GM23338 (cell line): ENCODE measurements around the gene UST. TPM values are rescaled to one million over a fixed set of nuclear protein-coding genes. Genes with fewer than 3 reads are reported as not detected.

ENCODE experiments used
- ATAC-seq: fragments of 200-7000 bp; cut with Tn5 transposase; 3 replicates; pipeline ENCODE4 v1.9.1; 2020
- DNase-seq: peaks from one replicate; pipeline ENCODE4 v3.0.0-alpha.2; 2015; ENCODE audit warnings: low spot score
- H2AFZ ChIP-seq: fragments of 200-600 bp; sonication (generic); 2 replicates; pipeline ENCODE4 v1.8.0; 2016; ENCODE audit warnings: antibody characterized with exemption, mild to moderate bottlenecking, moderate library complexity
- H3F3A ChIP-seq: fragments of 200-600 bp; sonication (generic); replicated peaks from 2 replicates; pipeline ENCODE4 v1.8.0; 2017; ENCODE audit warnings: antibody characterized with exemption, mixed run types, low read depth
- H3K27ac ChIP-seq: fragments of 200-600 bp; sonication (generic); 2 replicates; pipeline ENCODE4 v1.6.1; 2016; ENCODE audit warnings: low read depth
- H3K27me3 ChIP-seq: fragments of 200-600 bp; sonication (generic); 2 replicates; pipeline ENCODE4 v1.8.0; 2016; ENCODE audit warnings: mild to moderate bottlenecking, mixed run types, moderate library complexity; ENCODE audit not compliant: insufficient read depth
- H3K36me3 ChIP-seq: fragments of 200-600 bp; sonication (generic); 2 replicates; pipeline ENCODE4 v1.8.0; 2016; ENCODE audit warnings: mild to moderate bottlenecking; ENCODE audit not compliant: insufficient read depth
- H3K4me1 ChIP-seq: fragments of 200-600 bp; sonication (generic); 2 replicates; pipeline ENCODE4 v1.8.0; 2016; ENCODE audit warnings: mild to moderate bottlenecking, moderate library complexity; ENCODE audit not compliant: insufficient read depth
- H3K4me2 ChIP-seq: fragments of 200-600 bp; sonication (generic); 2 replicates; pipeline ENCODE4 v1.7.1; 2017; ENCODE audit warnings: mixed run types
- H3K4me3 ChIP-seq: fragments of 200-600 bp; sonication (generic); 2 replicates; pipeline ENCODE4 v1.6.1; 2016; ENCODE audit warnings: mixed run types
- H3K79me2 ChIP-seq: fragments of 200-600 bp; sonication (generic); replicated peaks from 2 replicates; pipeline ENCODE4 v1.8.0; 2017; ENCODE audit warnings: mild to moderate bottlenecking; ENCODE audit not compliant: insufficient read depth
- H3K9me2 ChIP-seq: fragments of 200-600 bp; sonication (generic); 2 replicates; pipeline ENCODE4 v1.8.0; 2017; ENCODE audit not compliant: insufficient read depth
- H4K20me1 ChIP-seq: fragments of 200-600 bp; sonication (generic); replicated peaks from 2 replicates; pipeline ENCODE4 v1.8.0; 2017; ENCODE audit warnings: mild to moderate bottlenecking; ENCODE audit not compliant: insufficient read depth
- H3K27ac Mint-ChIP-seq: 2 replicates; pipeline ENCODE4 v1.8.0; 2020; ENCODE audit warnings: inconsistent platforms, mild to moderate bottlenecking, moderate library complexity, mixed read lengths
- H3K27me3 Mint-ChIP-seq: 3 replicates; pipeline ENCODE4 v1.8.0; 2022; ENCODE audit warnings: low read depth, mild to moderate bottlenecking, moderate library complexity, mixed read lengths, inconsistent platforms; ENCODE audit not compliant: insufficient read depth, poor library complexity
- H3K36me3 Mint-ChIP-seq: 3 replicates; pipeline ENCODE4 v1.8.0; 2021; ENCODE audit warnings: low read depth, mild to moderate bottlenecking, inconsistent platforms, moderate library complexity, mixed read lengths
- H3K4me1 Mint-ChIP-seq: 3 replicates; pipeline ENCODE4 v1.8.0; 2020; ENCODE audit warnings: mild to moderate bottlenecking, inconsistent platforms, mixed read lengths
- H3K4me3 Mint-ChIP-seq: 3 replicates; pipeline ENCODE4 v1.8.0; 2021; ENCODE audit warnings: moderate library complexity, mild to moderate bottlenecking, inconsistent platforms, mixed read lengths
- H3K9me3 Mint-ChIP-seq: 3 replicates; pipeline ENCODE4 v1.8.0; 2020; ENCODE audit warnings: moderate library complexity, mild to moderate bottlenecking, inconsistent platforms, mixed read lengths
- CREB1 ChIP-seq: fragments of 250-450 bp; sonication (Bioruptor Pico); IDR thresholded peaks from 2 replicates; pipeline ENCODE4 v1.5.0; 2020; ENCODE audit warnings: low read depth, mild to moderate bottlenecking, moderate library complexity
- EZH2 ChIP-seq: fragments of 200-600 bp; sonication (generic); IDR thresholded peaks from one replicate; pipeline ENCODE4 v1.8.0; 2017; ENCODE audit warnings: antibody characterized with exemption, mild to moderate bottlenecking, low read depth; ENCODE audit not compliant: unreplicated experiment
- EZH2phosphoT487 ChIP-seq: fragments of 200-600 bp; sonication (generic); IDR thresholded peaks from one replicate; pipeline ENCODE4 v1.8.1; 2018; ENCODE audit warnings: antibody characterized with exemption; ENCODE audit not compliant: unreplicated experiment
- JUNB ChIP-seq: IDR thresholded peaks from one replicate; pipeline ENCODE4 v1.6.1; 2016; ENCODE audit warnings: antibody characterized with exemption; ENCODE audit not compliant: unreplicated experiment
- NANOG ChIP-seq: IDR thresholded peaks from 2 replicates; pipeline ENCODE4 v1.6.1; 2016; ENCODE audit warnings: antibody characterized with exemption, borderline replicate concordance
- POLR2AphosphoS5 ChIP-seq: IDR thresholded peaks from 2 replicates; pipeline ENCODE4 v1.6.1; 2016; ENCODE audit warnings: antibody characterized with exemption, low read depth
- ZNF114 ChIP-seq: fragments of 250-450 bp; sonication (Bioruptor Pico); IDR thresholded peaks from 2 replicates; pipeline ENCODE4 v1.5.0; 2020; ENCODE audit warnings: mild to moderate bottlenecking, moderate library complexity
- ZNF462 ChIP-seq: fragments of 250-450 bp; sonication (Bioruptor Pico); IDR thresholded peaks from 2 replicates; pipeline ENCODE4 v1.5.0; 2020; ENCODE audit warnings: mild to moderate bottlenecking, moderate library complexity
- polyA plus RNA-seq: library from polyadenylated mRNA; unstranded; fragments of >200 nt; fragmentation: Nextera tagmentation; extraction: Ambion mirVana; gene quantifications from 2 replicates; pipeline ENCODE4 v1.2.1, GENCODE V29; 2016
- total RNA-seq: library from RNA; depleted of rRNA; stranded (reverse); fragments of >200 nt; shearing (Covaris generic); gene quantifications from 2 replicates; pipeline ENCODE4 v1.2.3, GENCODE V29; 2014
- TF ChIP-seq, protein P1 (sequence below): IDR thresholded peaks from one replicate; pipeline ENCODE4 v1.6.1; 2018; ENCODE audit warnings: antibody characterized with exemption; ENCODE audit not compliant: unreplicated experiment

Gene UST
- total and polyA plus RNA-seq, 2 experiments from 2014 or later, result 12.6 to 33.0 TPM

DNA sequence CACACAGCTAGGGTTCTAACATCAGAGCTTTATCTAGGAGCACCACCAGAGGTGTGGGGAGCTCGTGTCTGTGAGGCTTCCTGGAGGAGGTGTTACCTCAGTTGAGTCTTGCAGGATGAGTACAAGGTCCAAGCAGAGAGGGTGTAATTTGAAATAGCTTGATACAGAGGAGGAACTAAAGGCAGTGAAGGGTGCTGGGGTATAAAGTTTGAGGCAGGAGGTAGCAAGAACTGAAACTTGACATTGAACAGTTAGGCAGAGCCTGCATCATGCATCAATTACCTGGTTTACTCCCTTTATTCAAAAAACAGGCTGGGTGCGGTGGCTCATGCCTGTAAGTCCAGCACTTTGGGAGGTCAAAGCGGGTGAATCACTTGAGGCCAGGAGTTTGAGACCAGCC, 241.2 kb downstream of the UST start (continued):
- TF ChIP-seq EZH2phosphoT487 (no peak), JUNB (no peak)
- TF ChIP-seq, protein P1, sequence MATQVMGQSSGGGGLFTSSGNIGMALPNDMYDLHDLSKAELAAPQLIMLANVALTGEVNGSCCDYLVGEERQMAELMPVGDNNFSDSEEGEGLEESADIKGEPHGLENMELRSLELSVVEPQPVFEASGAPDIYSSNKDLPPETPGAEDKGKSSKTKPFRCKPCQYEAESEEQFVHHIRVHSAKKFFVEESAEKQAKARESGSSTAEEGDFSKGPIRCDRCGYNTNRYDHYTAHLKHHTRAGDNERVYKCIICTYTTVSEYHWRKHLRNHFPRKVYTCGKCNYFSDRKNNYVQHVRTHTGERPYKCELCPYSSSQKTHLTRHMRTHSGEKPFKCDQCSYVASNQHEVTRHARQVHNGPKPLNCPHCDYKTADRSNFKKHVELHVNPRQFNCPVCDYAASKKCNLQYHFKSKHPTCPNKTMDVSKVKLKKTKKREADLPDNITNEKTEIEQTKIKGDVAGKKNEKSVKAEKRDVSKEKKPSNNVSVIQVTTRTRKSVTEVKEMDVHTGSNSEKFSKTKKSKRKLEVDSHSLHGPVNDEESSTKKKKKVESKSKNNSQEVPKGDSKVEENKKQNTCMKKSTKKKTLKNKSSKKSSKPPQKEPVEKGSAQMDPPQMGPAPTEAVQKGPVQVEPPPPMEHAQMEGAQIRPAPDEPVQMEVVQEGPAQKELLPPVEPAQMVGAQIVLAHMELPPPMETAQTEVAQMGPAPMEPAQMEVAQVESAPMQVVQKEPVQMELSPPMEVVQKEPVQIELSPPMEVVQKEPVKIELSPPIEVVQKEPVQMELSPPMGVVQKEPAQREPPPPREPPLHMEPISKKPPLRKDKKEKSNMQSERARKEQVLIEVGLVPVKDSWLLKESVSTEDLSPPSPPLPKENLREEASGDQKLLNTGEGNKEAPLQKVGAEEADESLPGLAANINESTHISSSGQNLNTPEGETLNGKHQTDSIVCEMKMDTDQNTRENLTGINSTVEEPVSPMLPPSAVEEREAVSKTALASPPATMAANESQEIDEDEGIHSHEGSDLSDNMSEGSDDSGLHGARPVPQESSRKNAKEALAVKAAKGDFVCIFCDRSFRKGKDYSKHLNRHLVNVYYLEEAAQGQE, result no peak

DNA sequence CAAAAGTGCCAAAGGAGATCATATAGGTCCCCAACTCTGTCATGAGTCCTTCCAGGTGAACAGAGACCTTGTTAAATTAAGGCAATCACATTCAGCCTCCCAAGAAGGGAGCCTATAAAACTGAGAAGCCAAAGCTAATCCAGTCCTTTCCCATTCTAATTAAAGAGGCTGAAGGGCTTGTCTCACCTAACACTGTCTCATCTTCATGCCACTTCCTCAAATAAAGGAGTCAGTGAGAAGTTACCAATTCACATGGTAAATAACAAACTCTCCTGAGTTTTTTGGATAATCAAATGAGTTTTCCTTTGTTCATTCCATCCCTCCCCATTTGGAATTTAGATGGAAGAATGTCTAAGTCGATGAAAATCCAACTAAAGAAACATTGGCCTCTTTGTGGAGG, 242.8 kb downstream of the UST start:
- H3K9me3 Mint-ChIP-seq, result peaks cover 11% of the 10 kb centered on the region; the same call in 1 of the 3 replicates
- peak overlapping the region; percentile 81 for H3K27ac ChIP-seq

More for the DNA sequence above, 242.8 kb downstream of the UST start:
- DNase-seq (no peak), ATAC-seq (peak; percentile 74)
- no peak overlapping the region for H2AFZ ChIP-seq
- H3K27me3 ChIP-seq, result no peaks in the 10 kb centered on the region
- no peak overlapping the region; the same call in none of the 2 replicates for H3K27ac Mint-ChIP-seq
- TF ChIP-seq CREB1 (CRISPR knock-in tag) (no peak), ZNF114 (CRISPR knock-in tag) (no peak), NANOG (no peak), EZH2 (no peak), POLR2AphosphoS5 (no peak), ZNF462 (peak; percentile 63)
- TF ChIP-seq, protein P1, result no peak
- H3K4me2 ChIP-seq, result peak overlapping the region; percentile 56
- peaks cover 49% of the 10 kb centered on the region for H3K4me1 Mint-ChIP-seq
- peaks cover 24% of the 10 kb centered on the region for H3K4me1 ChIP-seq
- H3K27me3 Mint-ChIP-seq, result peaks cover 3% of the 10 kb centered on the region
- H3F3A ChIP-seq, result no peaks in the 10 kb centered on the region
- H3K9me2 ChIP-seq, result peaks cover 9% of the 10 kb centered on the region; the same call in 1 of the 2 replicates
- H3K36me3 Mint-ChIP-seq, result peaks cover 66% of the 10 kb centered on the region
- H3K4me3 Mint-ChIP-seq, result no peak overlapping the region
- no peaks in the 10 kb centered on the region; the same call in 1 of the 2 replicates for H4K20me1 ChIP-seq
- H3K4me3 ChIP-seq, result no peak overlapping the region
- H3K79me2 ChIP-seq, result no peaks in the 10 kb centered on the region
- H3K36me3 ChIP-seq, result peaks cover 8% of the 10 kb centered on the region; the same call in 1 of the 2 replicates
